ENCODE results near the gene USP47.

USP47 gene

GRCh38 chr11:11966826-11967668, 125.3 kb downstream of the USP47 start:
- peak; percentile 79 for DNase-seq (ENCODE audit: low spot score)

- no peak for DNase-seq (ENCODE audit: low spot score)
Observed at GRCh38 chr11:11967669-11968510, 126.1 kb downstream of the USP47 start.

DNA sequence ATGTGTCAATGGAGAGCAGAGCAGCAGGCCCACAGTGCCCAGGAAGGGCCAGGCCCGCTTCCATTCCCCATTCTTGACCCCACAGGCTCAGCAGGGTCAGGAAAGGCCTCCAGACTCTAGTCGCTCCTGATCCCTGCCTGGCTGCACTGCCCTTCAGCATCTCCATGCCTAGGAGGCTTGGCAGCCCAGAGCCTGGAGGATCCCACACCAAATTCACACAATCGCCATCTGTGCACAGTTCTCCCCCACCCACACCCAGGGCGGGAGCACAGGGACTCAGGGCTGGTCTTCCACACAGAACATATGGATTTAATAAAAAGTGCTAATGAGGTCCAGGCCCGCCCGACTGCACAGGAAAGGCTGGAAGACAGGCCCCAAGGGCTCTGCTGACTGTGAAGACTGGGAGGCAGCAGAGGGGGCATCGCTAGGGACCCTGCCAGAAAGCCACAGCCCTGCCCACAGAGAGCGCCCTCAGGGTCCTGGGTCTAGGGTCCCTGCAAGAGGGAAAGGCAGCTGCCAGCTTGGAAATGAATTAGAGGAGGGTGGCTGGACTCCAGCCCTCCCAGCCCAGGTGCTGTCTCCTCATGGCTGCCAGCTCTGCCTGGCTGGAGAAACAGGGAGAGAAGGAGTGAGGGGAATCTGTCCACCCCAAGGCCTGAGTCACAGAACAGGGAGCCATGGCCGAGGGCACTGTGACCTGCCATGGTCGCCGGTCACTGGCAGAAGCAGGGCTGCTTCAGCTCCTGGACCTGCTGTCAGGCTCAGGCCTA, 126.9 kb downstream of the USP47 start:
- no peak for DNase-seq (ENCODE audit: low spot score)

- DNase-seq (ENCODE audit: low spot score), result no peak
Observed at GRCh38 chr11:11969380-11970215, 127.8 kb downstream of the USP47 start.

DNA sequence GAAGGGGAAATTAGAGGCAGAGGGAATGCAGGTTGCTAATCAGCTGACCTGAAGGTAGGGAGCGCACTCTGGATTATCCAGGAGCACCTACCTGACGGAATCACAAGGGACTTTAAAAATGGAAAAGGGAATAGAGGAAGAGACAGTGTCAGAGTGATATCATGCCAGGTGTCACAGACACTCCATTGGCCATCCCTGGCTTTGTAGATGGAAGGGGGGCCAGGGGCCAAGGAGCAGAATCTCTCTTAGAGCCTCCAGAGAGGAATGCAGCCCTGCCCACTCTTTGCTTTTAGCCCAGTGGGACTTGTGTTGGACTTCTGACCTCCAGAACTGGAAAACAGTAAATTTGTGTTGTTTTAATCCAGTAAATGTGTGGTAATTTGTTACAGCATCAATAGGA, 128.8 kb downstream of the USP47 start:
- no peak for DNase-seq (ENCODE audit: low spot score)

- DNase-seq (ENCODE audit: low spot score), result no peak
Observed at GRCh38 chr11:11971906-11972547, 130.3 kb downstream of the USP47 start.

- no peak for DNase-seq (ENCODE audit: low spot score)
Observed at GRCh38 chr11:11972730-11973341, 131.1 kb downstream of the USP47 start.

GRCh38 chr11:11973361-11973800, 131.6 kb downstream of the USP47 start:
- peak; percentile 94 for DNase-seq (ENCODE audit: low spot score)

GRCh38 chr11:11973866-11974265, 132.1 kb downstream of the USP47 start:
- DNase-seq (ENCODE audit: low spot score), result no peak

DNA sequence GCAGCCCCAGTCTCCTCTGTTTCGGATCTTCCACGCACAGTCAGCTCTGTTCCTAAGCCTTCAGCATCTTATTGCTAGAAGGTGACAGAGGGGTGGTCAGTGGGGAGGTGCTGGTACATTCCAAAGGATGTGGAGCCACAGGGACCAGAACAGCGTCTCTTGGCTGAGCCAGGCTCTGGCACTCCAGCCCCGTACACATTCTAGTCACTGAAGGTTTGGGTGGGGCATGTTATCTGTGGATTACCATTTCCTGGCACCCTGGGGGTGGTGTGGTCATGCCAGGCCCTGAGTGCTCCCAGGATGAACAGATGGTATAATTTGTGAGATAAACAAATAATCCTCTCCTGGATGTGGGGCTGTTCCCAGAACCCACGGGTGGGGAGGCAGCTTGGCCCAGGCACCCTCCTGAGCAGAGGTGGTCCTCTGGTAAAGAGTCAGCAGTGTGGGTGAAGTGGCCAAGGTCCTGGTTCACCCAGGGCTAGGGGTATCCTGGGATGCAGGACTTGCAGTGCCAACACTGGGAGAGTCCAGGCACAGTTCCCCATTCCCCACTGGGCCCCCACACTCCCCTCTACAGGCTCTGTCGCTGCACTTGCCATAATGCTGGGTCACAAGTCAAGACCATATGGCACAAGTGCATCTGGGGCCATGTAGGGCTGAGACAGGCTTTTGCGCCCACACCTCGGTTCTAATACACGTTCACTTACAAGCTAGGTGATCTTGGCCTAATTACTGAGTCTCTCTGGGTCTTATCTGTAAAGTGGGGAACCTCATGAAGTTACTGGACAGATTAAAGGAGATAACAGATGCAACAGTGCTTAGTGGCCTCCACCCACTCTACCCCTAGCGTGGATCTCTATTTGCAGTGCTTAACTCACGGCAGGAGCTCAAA, 133.7 kb downstream of the USP47 start:
- no peak for DNase-seq (ENCODE audit: low spot score)

DNA sequence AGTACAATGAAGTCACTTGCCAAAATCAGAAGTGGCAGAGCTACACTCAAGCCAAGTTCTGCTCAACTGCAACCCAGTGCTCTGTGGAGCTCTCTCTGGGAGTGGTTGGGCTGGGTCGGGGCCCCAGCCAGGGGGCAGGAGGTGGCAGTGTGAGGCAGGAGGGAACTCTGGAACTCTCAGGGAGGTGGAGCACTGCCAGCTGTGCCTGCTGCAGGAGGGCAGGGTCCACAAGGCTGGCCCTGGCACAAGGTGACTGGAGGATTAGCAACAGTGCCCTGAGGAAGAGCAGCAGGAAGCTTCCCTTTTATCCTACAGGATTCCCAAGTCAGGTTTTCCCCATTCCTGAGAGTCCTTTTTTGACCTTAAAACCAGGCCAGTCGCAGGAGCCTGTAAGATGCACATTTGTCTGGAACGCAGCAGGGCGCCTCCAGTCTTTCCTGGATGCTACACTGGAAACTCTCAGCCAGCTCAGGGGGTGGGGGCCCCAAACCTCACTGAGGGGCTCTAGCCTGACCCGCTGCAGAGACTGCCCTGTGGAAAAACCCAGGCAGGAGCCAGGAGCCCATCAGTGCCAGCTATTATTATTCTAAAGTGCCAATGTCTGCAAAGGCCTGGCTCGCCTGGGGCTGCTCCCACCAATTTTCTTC, 134.8 kb downstream of the USP47 start:
- no peak for DNase-seq (ENCODE audit: low spot score)

DNA sequence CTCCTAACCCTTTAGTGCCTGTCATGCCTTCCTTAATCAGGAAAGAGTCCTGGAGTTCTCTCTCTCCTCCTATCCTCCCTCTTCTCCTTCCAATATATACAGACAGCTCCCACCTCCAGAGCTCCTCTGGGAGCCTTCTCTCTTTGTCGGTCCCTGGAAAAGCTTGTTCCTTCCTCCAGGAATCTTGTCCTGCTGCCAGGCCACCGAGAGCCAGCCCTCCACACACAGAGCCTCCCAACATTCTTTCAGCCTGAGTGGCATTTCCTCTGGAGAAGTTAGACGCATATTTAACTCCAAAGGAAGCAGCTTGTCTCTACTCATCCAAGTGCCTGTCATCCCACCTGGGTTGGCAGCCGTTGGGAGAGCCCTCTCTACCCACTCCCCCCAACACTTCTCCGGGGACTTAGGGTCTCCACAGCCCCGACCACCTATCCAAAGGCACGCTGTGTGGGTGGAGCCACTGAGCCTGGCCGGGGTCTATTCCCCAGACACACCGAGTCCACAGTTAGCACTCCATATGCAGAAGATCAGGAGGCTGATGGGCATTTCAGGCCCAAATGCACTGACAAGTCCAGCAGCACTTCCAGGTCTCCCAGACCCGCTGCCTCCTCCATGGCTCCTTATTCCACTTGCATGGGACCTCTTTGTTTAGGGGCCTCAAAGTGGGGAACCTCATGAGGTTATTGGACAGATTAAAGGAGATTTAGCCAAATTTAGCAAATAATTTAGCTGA, 135.6 kb downstream of the USP47 start:
- peak; percentile 91 for DNase-seq (ENCODE audit: low spot score)

GRCh38 chr11:11978098-11978637, 136.4 kb downstream of the USP47 start:
- no peak for DNase-seq (ENCODE audit: low spot score)

DNA sequence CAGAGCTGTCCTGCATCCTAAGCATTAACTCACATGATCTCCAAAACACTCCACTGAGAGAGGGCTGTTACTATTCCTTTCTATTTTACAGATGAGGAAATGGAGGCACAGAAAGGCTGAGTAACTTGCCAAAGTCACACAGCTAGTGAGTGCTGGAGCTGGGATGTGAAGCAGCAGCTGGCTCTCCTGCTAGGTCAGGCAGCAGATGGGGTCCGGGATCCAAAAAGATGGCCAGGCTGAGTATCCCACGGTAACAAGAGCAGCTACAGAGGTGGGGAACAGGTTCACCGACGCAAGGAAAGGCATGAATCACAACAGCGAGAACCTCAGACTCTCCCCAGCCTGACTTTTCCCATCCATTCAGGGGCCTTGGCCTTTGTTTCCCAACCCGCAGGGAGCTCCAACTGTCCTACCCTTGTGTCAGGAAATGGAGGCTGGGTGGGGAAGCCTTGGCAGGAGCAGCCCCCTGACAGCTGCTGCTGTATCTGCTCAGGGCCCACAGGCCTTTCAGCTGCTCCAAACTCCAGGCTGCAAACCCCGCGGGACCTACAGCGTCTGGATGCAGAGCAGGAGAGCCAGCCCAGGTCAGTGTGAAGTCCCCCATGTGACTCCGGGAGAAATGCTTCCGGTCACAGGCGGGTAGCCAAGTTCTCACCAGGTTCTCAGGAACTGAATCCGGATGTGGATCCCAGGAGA, 137.2 kb downstream of the USP47 start:
- peak; percentile 73 for DNase-seq (ENCODE audit: low spot score)

- DNase-seq (ENCODE audit: low spot score), result peak; percentile 74
Observed at GRCh38 chr11:11979488-11980117, 137.8 kb downstream of the USP47 start.

DNA sequence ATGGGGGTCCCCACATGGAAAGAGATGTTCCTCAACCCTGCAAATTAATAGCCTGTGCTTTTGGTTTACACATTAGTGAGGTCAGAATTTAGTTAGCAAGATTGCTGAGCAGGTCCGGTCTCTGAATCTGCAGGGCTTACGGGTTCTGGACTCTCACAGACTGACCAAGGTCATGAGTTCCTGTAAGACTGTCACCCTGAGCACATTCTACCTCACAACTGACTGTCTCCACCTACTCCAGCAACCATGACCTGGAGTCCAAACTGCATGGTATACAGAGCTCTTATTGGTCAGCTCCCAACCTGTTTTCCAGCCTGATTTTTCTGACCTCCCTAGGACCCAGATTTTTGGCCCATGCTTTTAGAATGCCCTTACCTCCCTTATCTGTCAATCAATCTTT, 138.4 kb downstream of the USP47 start:
- no peak for DNase-seq (ENCODE audit: low spot score)

- no peak for DNase-seq (ENCODE audit: low spot score)
Observed at GRCh38 chr11:11980841-11981308, 139.1 kb downstream of the USP47 start.

Measured in hepatic stellate cell (primary cell).